ENCODE data around the gene POLR2C.

GRCh38 chr16:57470711-57471110 is 8.2 kb downstream of the POLR2C start:
- no peak for TF ChIP-seq POLR2AphosphoS5 (IDR thresholded peaks at IDR 0.05; ENCODE audit: low read depth, low read length)
- TF ChIP-seq POLR2A (IDR thresholded peaks at IDR 0.05; ENCODE audit: low read depth, low read length) = no peak

Measured in GM12892 (cell line).